DMS114 treated with DMSO at 0.1 percent for 48 hours (cell line): ENCODE results near the gene STRN3.
"Not testable (repeated sequence)": the region's sequence is repeated elsewhere in the genome, so short reads cannot be mapped to it uniquely, and the experiment has no call there.

Source experiments
- DNase-seq: peaks from one replicate; lab custom pipeline; 2025; ENCODE audit not compliant: unreplicated experiment; lab: John Stamatoyannopoulos, UW

The STRN3 gene

DNA sequence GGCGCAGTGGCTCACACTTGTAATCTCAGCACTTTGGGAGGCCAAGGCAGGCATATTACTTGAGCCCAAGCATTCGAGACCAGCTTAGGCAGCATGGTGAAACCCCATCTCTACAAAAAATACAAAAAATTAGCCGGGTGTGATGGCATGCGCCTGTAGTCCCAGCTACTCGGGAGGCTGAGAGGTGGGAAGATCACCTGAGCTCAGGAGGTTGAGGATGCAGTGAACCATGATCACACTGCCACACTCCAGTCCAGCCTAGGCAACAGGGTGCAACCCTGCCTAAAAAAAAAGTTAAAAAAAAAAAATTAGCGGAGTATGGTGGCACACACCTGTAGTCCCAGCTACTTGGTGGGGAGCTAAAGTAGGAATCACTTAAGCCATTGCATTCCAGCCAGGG lies 22.2 kb downstream of the STRN3 start:
- not testable (repeated sequence) for DNase-seq

DNA sequence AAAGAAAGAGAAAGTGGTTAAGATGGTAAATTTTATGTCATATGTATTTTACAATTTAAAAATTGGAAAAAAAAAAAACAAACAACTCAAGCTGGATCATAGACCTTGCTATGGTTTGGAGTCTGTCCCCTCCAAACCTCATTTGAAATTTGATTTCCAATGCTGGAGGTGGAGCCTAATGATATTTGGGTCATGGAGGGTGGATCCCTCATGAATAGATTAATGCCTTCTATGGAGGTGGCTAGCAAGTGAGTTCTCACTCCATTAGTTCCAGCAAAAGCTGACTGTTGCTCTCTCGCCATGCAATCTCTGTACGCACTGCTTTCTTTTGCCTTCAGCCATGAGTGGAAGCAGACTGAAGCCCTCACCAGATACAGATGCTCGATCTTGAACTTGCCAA lies 22.9 kb downstream of the STRN3 start:
- DNase-seq = no peak

DNA sequence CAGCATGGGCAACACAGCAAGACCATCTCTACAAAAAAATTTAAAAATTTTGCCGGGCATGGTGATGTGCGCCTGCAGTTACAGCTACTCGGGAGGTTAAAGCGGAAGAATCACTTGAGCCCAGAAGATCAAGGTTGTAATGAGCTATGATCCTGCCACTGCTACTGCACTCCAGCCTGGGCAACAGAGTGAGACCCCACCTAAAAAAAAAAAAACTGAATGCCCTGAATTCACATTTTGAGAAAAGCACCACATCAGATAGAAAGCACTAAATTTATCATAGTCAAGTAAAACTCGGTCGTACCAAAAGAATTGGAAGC lies 24.9 kb downstream of the STRN3 start:
- no peak for DNase-seq

DNA sequence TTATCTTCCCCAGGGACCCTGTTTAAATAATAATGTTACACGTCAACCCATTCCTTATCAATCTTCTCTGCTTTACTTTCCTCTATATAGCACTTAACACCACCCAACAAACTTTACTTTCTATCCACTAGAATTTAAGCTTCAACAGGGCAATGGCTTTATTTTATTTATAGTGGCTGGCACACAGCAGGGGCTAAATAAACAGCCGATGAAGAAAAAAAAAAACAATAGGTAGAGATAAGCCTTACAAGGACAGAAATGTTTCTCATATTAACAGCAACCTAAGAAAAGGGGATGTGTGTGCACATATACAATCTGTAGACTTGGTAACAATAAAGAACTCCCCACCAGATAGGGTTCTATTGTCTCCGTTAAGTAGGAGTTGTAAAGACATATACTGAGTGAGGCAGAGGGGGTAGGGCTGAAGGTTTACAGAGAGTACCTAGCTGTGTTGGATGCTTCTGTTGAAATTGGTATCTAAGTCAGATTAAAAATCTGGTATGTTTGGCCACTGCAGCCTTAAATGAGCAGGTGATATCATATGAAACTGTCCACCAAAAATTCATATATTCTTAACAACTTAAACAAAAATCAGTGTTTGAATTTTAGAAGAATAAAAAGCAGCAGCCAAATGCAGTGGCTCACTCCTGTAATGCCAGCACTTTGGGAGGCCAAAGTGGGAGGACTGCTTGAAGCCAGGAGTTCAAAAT lies 25.4 kb downstream of the STRN3 start:
- no peak for DNase-seq

DNA sequence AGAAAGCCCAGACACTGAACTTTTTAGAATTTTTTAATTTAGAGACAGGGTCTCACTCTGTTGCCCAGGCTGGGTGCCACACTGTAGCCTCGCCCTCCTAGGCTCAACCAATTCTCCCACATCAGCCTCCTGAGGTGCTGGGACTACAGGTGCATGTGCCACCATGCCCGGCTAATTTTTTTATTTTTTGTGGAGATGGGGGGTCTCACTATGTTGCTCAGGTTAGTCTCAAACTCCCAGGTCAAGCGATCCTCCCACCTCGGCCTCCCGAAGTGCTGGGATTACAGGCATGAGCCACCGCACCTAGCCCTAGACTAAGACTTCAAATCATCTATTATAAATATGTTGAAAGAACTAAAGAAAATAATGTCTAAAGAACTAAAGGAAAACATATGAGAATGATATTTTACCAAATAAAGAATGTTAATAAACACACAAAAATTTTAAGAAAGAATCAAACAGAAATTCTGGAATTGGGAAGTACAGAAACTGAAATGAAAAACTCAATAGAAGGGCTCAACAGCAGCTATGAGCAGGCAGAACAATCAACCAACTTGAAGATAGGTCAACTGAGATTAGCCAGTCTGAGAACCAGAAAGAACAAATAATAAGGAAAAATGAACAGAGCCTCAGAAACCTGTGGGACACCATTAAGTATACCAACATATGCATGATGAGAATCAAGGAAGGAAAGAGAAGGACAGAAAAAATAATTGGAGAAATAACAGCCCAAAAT lies 27.0 kb downstream of the STRN3 start:
- no peak for DNase-seq

DNA sequence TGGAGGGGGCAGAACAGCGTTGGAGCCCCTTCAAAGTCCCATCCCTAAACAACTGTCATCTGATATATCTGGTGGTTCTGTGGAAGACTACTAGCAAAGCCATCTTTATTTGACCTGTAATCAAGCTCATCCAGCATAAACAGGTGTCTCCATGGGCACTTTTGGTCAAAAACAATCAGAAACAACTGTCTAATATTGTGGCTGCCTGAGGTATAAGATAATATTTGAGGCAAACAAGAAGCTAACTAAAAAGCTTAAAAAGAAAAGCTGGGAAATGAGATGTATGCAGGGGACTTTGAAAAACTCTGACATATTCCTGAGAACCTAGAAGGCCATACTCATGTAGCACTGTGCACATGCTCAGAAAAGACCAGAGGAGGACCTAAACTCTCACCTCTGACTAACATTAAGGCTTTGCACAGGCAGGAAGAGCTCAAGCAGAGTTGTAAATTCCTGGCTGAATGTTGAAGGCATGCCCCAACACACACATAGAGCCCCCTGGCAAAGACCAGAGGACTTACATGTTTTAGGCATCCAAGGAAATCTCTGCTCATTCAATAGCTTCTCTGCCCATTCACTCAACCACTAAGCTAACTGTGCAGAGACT lies 28.0 kb downstream of the STRN3 start:
- DNase-seq = no peak

DNA sequence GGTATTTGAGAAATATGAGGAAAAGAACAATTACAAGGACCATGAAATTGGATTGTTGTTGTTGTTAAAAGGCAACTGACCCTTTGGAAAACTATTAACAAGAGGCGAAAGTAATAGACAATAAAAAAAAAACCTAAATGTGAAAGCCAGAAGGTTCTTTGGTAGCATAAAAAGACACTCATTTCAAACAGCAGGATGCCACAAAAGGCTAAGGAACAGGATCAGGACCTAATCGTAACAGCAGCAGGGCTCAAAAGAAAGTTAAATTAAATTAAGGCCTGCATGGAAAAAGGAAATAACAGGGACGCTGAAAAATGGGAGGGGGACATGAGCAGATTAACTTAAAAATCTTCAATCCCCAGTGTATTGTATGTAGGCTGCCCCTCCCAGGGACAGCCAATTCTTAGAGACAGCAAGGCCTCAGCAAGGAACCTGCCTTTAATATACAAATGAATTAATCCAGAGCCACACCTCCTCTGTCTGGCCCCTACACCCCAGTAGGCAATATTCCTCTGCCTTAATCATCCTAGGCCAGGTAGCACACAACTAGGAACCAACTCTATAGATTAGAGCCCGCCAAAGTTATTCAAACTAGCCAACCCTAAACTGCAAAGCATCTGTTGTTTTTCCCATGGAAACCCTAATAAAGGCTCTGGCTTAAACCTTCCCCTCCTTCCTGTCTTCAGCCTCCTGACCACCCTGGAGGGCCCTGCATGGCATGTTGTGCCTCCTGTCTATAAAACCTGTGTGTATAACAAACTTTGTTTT lies 29.1 kb downstream of the STRN3 start:
- DNase-seq = no peak

DNA sequence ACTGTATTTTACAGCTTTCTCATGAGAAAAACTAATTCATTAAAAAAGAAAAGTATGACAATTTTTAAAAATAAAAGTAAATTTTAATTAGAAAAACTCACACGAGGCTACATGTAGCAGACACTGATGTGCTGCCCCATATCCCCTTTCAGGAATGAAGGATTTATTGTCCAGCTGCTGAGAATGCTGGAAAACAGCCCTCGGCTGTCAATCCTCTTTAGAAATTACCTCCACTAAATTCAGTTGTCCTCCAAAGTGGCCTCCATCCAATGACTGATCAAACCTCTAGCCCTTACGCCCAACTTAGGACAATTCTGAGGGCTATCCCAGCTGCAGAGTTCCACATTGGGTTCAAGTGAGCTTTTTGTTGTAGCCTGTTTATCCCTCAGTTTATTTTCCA lies 30.5 kb downstream of the STRN3 start:
- DNase-seq = no peak

DNA sequence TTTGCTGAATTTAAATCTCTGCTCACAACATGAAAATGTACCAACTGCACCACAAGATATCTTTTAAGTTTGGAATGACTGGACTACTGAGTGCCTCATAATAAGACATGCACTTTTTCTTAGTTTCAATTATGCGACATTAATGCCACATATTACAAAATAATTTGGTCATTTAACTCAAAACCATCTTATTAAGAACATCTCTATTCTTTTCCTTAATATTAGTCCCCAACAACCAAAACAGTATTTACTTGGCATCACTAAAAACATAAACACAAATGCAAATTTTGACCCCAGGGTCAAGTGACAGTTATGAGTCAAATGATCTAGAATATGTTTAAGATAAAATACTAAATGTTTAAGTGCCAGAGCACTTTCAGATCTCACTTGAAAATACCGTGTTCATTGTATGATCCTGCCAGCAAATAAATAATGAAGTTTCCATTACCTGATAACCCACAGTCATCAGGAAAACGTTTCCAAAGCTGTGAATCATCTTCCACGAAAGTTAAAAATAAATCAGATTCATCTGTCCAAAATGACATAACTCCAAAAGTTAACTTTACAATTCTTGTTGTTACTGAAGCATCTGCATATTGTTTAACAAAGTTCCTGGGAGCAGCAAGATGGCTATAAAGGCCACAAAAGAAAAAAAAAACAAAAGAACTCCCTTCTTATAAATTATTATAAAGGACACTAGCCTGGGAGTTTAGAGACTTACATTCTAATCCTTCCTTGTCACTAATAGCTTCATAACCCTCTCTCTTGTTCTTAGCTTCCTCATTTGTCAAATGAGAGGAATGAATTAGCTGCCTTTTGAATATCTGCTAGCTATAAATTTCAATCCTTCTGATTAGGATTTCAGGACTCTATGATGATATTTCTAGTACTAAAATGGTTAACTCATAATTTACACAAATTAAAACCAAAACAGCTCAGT lies 31.2 kb downstream of the STRN3 start:
- no peak for DNase-seq

DNA sequence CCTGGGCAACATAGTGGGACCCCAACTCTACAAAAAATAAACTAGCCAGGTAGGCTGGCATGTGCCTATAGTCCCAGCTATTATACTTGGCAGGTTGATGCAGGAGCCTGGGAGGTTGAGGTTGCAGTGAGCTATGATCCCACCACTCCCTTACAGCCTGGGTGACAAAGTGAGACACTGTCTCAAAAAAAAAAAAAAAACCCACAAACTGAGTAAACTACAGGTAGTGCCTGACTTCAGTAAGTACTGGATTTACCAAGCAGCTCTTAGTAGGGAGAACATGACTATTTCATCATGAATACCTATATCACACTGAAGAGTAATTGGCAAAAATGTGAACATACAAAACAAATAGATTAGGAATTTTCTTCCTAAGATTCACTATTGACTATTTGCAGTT lies 33.1 kb downstream of the STRN3 start:
- no peak for DNase-seq

DNA sequence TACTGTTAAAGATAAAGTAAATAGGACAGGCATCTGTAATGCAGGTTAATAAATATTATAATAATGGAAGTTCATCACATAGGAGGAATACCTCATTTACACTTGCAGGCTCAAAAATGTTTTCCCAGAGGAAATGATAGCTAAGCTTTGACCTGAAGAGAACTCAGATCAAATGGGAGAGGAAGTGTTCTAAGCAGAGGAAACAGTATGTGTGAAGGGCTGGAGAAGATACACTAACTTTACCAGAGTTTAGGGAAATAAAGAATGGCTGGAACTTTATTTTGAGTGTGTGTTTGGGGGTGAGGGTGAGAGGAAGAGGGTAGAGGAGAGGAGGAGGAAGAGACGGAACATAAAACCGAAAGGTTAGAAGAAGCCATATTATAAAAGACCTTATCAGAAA lies 34.8 kb downstream of the STRN3 start:
- no peak for DNase-seq

DNA sequence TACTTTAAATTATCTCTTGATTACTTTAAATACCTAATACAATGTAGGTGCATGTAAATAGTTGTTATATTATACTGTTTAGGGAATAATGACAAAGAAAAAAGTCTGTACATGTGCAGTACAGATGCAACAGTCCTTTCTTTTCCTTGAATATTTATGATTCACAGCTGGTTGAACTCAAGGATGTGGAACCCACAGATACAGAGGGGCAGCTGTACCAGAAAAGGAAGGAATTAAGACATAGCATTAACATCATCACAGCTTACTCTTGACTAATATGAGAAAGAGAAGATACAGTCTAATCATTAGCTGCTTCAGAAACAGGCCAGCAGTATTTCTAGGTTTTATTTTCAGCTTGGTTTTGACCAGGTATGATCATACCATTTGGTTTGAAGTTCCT lies 35.4 kb downstream of the STRN3 start:
- DNase-seq = no peak

DNA sequence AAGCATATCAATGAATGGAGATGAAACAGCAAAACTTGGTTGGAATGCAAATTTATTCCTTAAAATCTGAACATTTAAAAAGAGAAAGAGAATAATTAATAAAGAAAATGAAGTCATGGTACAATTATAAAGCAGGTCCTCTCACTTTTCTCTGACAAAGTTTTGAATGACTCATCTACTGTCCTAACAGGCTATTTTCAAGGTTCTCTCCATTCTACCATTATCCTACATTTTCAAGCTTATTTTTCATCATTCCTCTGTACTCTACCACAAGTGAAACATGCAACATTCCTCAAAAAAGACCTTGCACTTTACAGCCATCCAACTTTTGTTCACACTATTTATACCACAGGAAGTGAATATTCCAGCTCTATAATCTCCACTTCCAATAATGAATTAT lies 37.7 kb downstream of the STRN3 start:
- no peak for DNase-seq

DNA sequence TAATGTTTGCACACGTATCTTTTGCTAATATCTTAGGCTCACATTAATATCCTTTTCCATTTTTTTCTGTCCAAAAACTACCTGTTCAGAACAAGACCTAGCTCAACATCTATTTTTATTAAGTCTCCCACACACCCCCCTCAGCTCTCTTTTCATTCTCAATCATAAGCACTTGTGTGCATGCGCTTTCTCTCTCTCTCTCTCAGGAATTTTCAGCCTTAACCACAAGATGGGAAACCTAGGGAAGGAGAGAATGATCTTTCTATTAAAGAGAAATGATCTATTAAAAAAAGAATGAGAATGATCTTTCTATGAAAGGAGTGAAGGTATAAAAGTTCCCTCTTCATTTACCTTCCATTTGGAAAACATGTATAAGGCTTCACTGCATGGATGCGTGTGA lies 40.4 kb downstream of the STRN3 start:
- no peak for DNase-seq

DNA sequence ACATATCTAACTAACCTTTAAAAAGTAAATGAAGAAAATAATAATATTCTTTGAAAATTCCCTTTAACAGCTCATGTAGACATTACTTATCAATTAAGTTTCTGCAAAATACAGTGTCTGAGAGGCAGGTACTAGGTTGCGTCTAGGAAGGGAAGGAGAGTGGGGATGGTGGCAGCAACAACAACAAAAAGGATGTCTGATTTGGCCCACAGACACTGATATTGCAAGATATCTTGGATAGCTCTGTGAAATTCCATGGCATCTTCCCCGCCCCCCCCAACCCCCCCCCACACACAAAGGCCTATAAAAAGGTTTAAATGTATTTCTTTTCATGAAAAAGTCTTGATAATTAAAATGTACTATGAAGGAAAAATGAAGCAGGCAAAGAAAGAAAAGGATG lies 42.3 kb downstream of the STRN3 start:
- no peak for DNase-seq

DNA sequence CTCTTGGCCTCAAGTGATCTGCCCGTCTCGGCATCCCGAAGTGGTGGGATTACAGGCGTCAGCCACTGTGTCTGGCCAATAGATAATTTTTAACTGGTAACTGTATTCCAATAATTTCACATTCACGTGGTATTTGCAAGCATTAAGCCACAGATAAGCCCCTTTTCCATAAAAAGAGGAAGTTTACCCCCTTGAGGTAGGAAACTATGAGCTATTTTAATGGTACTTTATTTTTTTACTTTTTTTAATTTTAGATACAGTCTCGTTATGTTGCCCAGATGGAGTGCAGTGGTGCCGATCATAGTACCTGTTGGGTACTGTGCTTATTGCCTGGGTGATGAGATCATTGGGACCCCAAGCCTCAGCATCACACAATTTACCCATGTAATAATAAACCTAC lies 43.6 kb downstream of the STRN3 start:
- DNase-seq = no peak

DNA sequence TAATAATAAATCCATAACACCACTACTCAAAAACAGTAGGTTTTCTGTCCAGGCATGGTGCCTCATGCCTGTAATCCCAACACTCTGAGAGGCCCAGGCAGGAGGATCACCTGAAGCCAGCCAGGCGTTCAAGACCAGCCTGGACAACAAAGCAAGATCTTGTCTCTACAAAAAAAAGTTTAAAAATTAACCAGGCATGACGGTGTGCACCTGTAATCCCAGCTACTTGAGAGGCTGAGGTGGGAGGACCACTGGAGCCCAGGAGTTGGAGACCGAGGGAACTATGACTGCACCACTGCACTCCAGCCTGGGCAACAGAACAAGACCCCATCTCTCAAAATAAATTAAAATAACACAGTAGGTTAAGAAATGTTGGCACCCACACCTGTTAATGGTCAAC lies 45.2 kb downstream of the STRN3 start:
- no peak for DNase-seq

DNA sequence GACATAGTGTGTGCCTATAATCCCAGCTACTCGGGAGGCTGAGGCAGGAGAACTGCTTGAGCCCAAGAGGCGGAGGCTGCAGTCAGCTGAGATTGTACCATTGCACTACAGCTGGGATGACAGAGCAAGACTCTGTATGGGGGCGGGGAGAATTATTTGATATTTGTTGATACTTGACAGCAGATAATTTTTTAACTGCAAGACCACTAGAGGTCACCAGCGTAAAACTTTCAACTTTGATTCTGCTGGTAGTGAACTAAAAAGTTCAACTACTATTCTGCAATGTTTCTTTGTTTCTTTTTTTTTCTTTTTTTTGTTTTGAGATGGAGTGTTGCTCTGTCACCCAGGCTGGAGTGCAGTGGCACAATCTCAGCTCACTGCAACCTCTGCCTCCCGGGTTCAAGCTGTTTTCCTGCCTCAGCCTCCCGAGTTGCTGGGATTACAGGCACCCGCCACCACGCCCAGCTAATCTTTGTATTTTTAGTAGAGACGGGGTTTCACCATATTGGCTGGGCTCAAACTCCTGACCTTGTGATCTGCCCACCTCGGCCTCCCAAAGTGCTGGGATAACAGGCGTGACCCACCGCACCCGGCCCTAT lies 46.0 kb downstream of the STRN3 start:
- DNase-seq = peak; percentile 10

DNA sequence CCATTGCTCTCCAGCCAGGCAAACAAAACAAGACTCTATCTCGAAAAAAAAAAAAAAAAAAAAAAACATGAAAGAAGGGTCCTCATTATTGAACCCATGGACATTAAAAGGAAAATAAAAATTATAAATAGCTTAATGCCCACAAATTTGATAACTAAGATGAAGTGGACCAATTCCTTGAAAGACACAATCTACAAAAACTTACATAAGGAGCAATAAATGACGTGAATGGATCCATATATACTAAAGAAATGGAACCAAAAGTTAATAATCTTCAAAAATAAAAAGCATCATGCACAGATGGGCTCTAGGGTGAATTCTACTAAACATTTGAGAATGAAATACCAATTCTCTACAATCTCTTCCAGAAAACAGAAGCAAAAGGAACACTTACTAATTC lies 48.4 kb downstream of the STRN3 start:
- DNase-seq = no peak

DNA sequence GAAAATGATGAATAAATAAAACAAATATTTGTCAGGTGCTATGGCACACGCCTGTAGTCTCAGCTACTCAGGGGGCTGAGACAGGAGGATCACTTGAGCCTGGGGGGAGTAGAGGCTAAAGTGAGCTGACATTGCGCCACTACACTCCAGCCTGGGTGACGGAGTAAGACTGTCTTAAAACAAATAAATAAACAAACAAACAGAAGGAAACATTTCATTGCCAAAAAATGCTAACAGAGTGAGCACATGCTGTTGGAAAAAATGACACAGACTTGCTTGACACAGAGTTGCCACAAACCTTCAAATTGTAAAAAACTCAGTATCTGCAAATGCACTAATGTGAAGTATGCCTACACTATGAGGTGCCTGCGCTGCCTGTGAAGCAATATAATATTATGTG lies 51.6 kb downstream of the STRN3 start:
- no peak for DNase-seq
